ENCODE data around the gene USP8.
"Not testable (repeated sequence)": the region's sequence is repeated elsewhere in the genome, so short reads cannot be mapped to it uniquely, and the experiment has no call there.

The USP8 gene

DNA sequence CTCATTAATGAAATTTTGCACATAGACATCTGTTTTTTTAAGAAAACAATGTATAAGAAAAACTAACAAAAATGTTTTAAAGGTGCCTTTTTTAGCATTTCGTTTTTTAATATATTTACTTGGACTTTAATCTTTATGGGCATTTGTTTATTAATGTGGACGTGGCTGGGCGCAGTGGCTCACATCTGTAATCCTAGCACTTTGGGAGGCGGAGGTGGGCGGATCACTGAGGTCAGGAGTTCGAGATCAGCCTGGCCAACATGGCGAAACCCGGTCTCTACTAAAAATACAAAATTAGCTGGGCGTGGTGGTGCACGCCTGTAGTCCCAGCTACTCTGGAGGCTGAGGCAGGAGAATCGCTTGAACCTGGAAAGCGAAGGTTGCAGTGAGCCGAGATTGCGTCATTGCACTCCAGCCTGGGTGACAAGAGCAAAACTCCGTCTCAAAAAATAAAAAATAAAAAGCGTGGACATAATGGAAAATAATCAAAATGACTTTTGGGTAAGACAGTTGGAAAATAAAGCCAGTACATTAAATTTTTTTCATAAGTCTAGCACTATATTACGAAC, 1.6 kb downstream of the USP8 start:
- not testable (repeated sequence) for H3K9me3 Mint-ChIP-seq; H3K27ac Mint-ChIP-seq; ATAC-seq; DNase-seq (ENCODE audit: low spot score in 2 of 2)
- Mint-ChIP-seq H3K4me1 (peaks cover 32% of the 10 kb centered on the region), H3K36me3 (peaks cover 40% of the 10 kb centered on the region), H3K4me3 (peak overlapping the region; percentile 87)

DNA sequence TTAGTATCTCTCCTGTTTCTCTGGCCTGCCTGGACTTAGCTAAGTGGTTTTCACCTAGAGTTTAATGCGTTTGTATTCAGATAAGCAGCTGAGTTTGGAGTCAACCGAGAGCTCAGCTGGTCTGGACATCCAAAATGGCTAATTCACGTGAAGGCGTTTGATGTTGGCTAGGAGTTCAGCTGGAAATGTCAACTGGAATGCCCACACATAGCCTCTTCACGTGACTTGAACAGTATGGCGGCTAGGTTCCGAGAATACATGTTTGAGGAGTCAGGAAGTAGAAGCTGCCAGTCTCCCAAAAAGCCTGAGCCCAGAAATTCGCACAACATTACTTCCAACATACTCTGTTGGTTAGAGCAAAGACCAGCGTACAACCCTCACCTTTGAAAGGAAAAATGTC, 2.2 kb downstream of the USP8 start:
- peaks cover 32% of the 10 kb centered on the region for H3K4me1 Mint-ChIP-seq
- no peak overlapping the region for H3K4me3 Mint-ChIP-seq
- H3K36me3 Mint-ChIP-seq, result peaks cover 40% of the 10 kb centered on the region
- DNase-seq (ENCODE audit: low spot score in 2 of 2) (no peak), ATAC-seq (no peak)
- H3K9me3 Mint-ChIP-seq, result no peaks in the 10 kb centered on the region
- no peak overlapping the region for H3K27ac Mint-ChIP-seq

DNA sequence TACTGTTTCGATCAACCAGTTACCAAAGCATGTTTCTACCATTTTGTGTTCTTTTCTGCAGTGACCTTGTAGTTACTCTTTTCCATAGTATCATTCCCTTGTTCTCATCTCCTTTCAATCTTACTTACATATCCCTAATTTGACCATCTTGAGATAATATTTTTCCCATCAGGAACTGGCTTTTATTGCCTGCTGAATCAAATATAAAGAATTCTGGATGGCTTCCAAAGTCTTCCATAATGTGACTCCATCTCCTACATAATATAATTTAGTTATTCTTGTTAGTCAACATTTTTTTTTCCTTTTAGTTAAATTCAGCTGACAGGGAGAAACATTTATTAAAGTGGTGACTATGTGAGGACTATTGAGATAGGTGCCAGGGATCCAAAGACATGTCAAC, 7.0 kb downstream of the USP8 start:
- Mint-ChIP-seq H3K4me1 (peaks cover 42% of the 10 kb centered on the region), H3K27ac (no peak overlapping the region)

DNA sequence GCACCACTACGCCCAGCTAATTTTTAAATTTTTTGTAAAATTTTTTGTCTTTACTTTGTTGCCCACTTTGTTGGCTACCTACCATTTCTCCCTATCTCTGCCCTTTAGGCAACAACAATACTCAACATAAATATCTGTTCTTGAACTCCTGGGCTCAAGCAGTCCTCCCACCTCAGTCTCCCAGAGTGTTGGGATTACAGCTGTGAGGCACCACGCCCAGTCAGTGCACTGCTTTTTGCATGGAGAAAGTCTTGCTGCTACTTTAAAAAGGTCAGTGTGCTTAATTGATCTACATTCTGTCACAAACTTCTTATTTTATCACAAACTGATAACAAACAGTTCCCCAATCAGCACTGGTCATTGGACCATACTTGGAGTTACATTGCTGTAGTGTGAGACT, 8.0 kb downstream of the USP8 start:
- H3K4me1 Mint-ChIP-seq, result peaks cover 35% of the 10 kb centered on the region
- no peak overlapping the region for H3K27ac Mint-ChIP-seq
- DNase-seq (ENCODE audit: low spot score in 2 of 2) (no peak), ATAC-seq (no peak)
- peaks cover 54% of the 10 kb centered on the region for H3K36me3 Mint-ChIP-seq
- H3K4me3 Mint-ChIP-seq, result no peak overlapping the region
- no peaks in the 10 kb centered on the region for H3K9me3 Mint-ChIP-seq

More for the DNA sequence above, 7.0 kb downstream of the USP8 start:
- Mint-ChIP-seq H3K9me3 (no peaks in the 10 kb centered on the region), H3K36me3 (peaks cover 54% of the 10 kb centered on the region), H3K4me3 (no peak overlapping the region)
- DNase-seq (ENCODE audit: low spot score in 2 of 2), result no peak
- no peak for ATAC-seq

DNA sequence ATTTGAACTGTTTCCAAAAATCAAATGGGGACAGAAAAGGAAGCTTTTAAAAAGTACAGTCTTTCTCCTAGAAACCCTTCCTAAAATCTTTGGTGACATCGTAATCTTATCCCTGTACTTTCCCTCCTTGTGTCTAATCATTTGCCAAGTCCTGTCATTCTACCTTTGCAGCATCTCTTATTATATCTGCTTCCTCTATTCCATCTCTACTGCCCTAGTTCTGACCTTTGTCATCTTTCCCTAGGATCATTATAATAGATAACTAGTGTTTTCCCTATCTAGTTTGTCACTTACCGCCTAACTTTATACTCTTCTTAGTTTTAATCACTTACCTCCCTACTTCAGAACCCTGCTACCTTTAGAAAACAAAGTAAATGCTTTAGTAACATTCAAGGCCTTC, 11.6 kb downstream of the USP8 start:
- Mint-ChIP-seq H3K27ac (no peak overlapping the region), H3K9me3 (no peaks in the 10 kb centered on the region), H3K4me3 (no peak overlapping the region), H3K36me3 (peaks cover 74% of the 10 kb centered on the region), H3K4me1 (peaks cover 30% of the 10 kb centered on the region)
- ATAC-seq (no peak), DNase-seq (ENCODE audit: low spot score in 2 of 2) (no peak)

DNA sequence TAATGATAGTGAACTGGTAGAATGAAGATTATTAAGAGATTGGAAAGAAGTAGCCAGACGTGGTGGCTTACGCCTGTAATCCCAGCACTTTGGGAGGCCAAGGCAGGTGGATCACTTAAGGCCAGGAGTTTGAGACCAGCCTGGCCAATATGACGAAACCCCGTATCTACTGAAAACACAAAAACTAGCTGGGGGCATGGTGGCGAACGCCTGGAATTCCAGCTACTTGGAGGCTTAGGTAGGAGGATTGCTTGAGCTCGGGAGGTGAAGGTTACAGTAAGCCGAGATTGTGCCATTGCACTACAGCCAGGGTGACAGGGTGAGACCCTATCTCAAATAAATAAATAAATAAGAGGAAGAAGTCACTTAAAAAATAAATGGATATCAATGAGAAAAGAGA, 14.0 kb downstream of the USP8 start:
- Mint-ChIP-seq H3K36me3 (peaks cover 83% of the 10 kb centered on the region), H3K4me3 (no peak overlapping the region), H3K27ac (no peak overlapping the region), H3K9me3 (no peaks in the 10 kb centered on the region), H3K4me1 (peaks cover 19% of the 10 kb centered on the region)
- ATAC-seq (no peak), DNase-seq (ENCODE audit: low spot score in 2 of 2) (no peak)

DNA sequence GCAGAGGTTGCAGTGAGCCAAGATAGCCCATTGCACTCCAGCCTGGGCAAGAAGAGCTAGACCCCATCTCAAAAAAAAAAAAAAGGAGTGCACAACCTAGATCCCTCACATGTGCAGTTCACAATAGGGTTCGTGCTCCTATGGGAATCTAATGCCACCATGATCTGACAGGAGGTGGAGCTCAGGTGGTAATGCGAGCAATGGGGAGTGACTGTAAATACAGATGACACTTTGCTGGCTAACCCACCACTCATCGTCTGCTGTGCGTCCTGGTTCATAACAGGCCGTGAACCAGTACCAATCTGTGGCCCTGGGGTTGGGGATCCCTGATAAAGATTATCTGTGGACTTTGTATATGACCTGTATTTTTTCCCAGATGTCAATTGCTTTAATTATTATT, 16.7 kb downstream of the USP8 start:
- Mint-ChIP-seq H3K4me1 (peaks cover 14% of the 10 kb centered on the region), H3K9me3 (no peaks in the 10 kb centered on the region), H3K27ac (no peak overlapping the region), H3K36me3 (peaks cover 91% of the 10 kb centered on the region), H3K4me3 (no peak overlapping the region)
- DNase-seq (ENCODE audit: low spot score in 2 of 2) (no peak), ATAC-seq (no peak)

DNA sequence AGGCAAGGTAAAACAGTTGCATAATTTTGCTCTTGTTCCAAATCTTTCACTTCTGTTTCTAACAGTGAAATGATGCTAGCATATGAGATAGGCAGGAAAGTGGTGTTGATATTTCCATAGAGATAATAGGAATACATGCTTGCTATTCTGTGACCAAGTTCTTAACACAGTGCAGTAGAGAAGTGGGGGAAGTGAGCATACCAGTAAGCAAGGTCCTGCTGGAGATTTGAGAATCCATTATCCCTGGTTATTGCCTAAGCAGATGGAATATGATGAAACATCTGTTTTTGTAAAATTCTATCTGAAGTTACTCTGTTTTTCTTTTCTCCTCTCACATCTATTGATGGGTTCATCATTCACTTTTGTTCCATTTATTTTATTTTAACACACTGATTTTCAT, 28.7 kb downstream of the USP8 start:
- peaks cover 17% of the 10 kb centered on the region for H3K4me1 Mint-ChIP-seq
- ATAC-seq, result no peak
- no peak for DNase-seq (ENCODE audit: low spot score in 2 of 2)
- no peak overlapping the region for H3K4me3 Mint-ChIP-seq
- H3K27ac Mint-ChIP-seq, result no peak overlapping the region
- H3K9me3 Mint-ChIP-seq, result no peaks in the 10 kb centered on the region
- H3K36me3 Mint-ChIP-seq, result peaks cover 99% of the 10 kb centered on the region

DNA sequence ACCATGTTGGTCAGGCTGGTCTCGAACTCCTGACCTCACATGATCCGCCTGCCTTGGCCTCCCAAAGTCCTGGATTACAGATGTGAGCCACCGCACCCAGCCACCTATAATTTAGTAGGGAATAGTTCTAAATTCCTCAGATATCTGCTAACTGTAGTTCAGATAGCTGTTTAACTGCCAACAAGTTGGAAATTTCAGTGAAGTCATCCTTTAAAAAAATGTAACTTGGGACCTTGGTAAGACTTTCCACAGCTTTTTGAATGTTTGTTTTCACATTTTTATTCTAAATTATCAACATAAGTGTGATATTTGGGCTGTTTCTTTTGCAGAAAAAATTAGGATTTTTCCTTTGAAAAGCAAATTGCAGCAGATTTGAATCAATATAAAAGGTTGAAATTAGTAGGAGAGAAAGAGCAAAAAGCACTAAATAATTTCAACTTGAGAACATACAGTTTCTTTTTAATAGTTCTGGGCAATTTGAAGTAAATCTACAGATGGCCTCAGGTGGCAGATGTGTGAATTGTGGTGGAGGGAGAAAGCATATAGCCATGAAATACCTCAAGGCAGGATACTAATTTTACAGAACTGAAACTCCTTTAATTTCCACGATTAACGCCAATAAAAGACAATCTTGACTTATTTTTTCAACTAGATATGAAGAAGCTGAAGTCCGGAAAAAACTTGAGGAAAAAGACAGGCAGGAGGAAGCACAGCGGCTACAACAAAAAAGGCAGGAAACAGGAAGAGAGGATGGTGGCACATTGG, 34.3 kb downstream of the USP8 start:
- DNase-seq (ENCODE audit: low spot score in 2 of 2) (no peak), ATAC-seq (no peak)
- H3K36me3 Mint-ChIP-seq, result peaks cover 98% of the 10 kb centered on the region
- H3K27ac Mint-ChIP-seq, result peak overlapping the region; percentile 20
- H3K4me1 Mint-ChIP-seq, result peaks cover 21% of the 10 kb centered on the region
- H3K4me3 Mint-ChIP-seq, result no peak overlapping the region
- no peaks in the 10 kb centered on the region for H3K9me3 Mint-ChIP-seq

DNA sequence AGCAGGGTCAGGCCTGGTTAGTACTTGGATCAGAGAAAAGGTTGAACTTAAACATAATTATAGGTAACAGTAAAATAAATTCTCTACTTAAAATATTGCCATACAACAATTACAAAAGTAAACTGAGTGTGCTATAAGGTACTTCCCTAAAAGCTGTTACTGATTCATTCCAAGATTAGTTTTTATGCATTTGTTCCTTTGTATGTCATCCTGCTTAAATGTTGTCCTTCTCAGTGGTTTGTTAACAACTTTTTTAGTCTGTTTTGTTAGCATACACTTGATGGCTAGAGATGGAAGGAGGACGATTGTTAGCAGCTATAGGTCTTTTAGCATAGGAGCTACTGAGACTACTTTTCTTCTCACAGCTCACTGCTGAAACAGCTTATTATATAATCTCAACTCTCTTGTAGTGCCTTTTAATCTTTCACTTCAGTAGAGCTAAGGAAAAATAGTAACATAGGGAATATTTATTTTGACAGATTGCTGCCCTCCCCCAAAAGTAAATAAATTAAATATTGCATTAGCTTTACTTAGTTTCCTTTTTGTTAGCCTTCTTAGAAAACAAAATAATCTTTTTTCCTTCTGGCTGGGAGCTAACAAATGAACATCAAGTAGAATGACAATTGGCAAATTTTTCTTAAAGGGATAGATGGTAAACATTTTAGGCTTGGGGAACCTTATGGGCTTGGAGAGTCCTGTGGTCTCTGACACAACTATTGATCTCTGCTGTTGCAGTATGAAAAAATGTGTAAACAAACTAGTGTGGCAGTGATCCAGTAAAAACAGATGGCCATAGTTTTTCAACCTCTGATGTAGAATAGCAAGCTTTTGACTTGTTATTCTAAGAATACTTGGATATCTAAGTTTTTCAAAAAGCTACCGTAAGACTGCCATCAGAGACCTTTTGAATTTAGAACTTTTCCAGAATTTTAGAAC, 39.5 kb downstream of the USP8 start:
- Mint-ChIP-seq H3K4me3 (no peak overlapping the region), H3K9me3 (no peaks in the 10 kb centered on the region), H3K27ac (peak overlapping the region; percentile 78), H3K4me1 (peaks cover 7% of the 10 kb centered on the region), H3K36me3 (peaks cover 97% of the 10 kb centered on the region)
- ATAC-seq, result peak; percentile 85
- no peak for DNase-seq (ENCODE audit: low spot score in 2 of 2)

DNA sequence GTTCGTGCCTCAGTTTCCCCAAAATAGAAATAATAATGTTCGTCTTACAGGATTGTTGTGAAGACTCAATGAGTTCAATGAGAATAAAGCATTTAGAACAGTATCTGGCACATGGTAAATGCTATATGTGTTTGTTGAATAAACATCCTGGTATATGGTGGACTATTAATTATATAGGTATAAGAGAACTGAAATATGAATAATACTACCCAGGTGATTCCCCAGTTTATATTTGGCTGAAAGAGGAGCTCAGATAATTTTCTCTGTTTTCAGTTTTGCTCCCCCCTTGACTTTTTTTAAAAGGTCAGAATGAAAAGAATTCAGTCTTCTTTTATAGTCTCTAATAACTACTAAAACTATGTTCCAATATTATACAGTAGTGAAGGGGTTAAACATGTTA, 46.9 kb downstream of the USP8 start:
- Mint-ChIP-seq H3K4me3 (no peak overlapping the region), H3K27ac (no peak overlapping the region), H3K36me3 (peaks cover 91% of the 10 kb centered on the region), H3K4me1 (peaks cover 5% of the 10 kb centered on the region), H3K9me3 (no peaks in the 10 kb centered on the region)
- ATAC-seq, result no peak
- no peak for DNase-seq (ENCODE audit: low spot score in 2 of 2)

DNA sequence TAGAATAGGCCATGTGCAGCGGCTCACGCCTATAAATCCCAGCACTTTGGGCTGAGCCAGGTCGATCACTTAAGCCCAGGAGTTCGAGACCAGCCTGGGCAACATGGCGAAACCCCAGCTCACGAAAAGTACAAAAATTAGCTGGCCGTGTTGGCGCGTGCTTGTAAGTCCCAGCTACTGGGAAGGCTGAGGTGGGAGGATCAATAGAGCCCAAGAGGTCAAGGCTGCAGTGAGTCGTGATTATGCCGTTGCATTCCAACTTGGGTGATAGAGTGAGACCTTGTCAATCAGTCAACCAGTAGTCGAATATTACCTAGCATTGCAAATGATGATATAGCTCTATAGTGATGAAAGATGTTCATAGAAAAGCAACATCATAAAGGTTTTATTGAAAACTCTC, 51.9 kb downstream of the USP8 start:
- DNase-seq (ENCODE audit: low spot score in 2 of 2) (no peak), ATAC-seq (no peak)
- peaks cover 7% of the 10 kb centered on the region for H3K4me1 Mint-ChIP-seq
- H3K36me3 Mint-ChIP-seq, result peaks cover 91% of the 10 kb centered on the region
- H3K9me3 Mint-ChIP-seq, result no peaks in the 10 kb centered on the region
- H3K4me3 Mint-ChIP-seq, result no peak overlapping the region
- H3K27ac Mint-ChIP-seq, result no peak overlapping the region

DNA sequence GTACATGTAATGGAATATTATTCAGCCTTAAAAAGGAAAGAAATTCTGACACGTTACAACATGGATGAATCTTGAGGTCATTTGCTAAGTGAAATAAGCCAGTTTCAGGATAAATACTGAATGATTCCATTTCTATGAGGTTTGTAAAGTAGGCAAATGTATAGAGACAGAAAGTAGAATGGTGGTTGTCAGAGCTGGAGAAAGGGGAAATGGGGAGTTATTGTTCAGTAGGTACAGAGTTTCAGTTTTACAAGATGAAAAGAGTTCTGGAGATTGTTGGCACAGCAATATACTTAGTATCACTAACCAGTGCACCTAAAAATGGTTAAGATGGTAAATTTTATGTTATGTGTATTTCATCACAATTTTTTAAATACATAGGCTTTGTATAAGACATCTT, 60.6 kb downstream of the USP8 start:
- no peak for DNase-seq (ENCODE audit: low spot score in 2 of 2)
- Mint-ChIP-seq H3K4me1 (peaks cover 29% of the 10 kb centered on the region), H3K27ac (no peak overlapping the region), H3K9me3 (no peaks in the 10 kb centered on the region), H3K4me3 (no peak overlapping the region), H3K36me3 (peaks cover 100% of the 10 kb centered on the region)
- ATAC-seq, result no peak

DNA sequence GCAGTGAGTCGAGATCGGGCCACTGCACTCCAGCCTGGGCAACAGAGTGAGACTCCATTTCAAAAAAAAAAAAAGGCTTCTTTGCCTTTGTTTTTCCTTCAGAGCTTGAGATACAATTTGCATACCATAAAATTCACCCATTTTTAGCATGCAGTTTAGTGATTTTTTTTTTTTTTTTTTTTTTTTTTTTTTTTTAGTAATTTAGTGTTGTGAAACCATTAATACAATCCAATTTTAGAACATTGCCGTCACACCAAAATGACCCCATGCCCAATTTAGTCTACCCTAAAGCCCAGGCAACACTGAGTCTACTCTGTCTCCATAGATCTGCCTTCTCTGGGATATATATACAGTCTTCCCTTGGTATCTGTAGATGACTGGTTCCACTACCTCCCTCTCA, 61.2 kb downstream of the USP8 start:
- Mint-ChIP-seq H3K9me3 (no peaks in the 10 kb centered on the region), H3K36me3 (peaks cover 100% of the 10 kb centered on the region)

DNA sequence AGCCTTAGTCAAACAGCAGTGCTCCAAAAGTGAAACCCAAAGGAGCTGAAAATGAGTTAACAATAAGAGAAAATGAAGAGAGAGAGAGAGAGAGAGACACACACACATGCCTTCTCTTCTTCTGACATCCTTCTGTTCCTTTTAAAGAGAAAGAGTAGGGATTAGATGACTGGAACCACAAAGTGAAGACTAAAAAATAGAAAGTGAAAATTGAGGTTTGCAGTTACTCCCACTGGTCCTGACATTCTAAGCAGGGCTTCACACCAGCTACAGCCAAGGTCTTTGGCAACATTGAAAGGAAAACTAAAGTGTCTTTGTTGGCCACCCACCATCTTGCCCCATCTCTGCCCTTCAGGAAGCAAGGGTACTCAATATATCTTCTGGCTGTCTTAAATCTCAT, 63.1 kb downstream of the USP8 start:
- peaks cover 100% of the 10 kb centered on the region for H3K36me3 Mint-ChIP-seq
- DNase-seq (ENCODE audit: low spot score in 2 of 2) (no peak), ATAC-seq (peak; percentile 81)
- H3K27ac Mint-ChIP-seq, result no peak overlapping the region
- no peaks in the 10 kb centered on the region for H3K9me3 Mint-ChIP-seq
- H3K4me3 Mint-ChIP-seq, result no peak overlapping the region
- H3K4me1 Mint-ChIP-seq, result peaks cover 16% of the 10 kb centered on the region

More for the DNA sequence above, 61.2 kb downstream of the USP8 start:
- no peak overlapping the region for H3K27ac Mint-ChIP-seq
- DNase-seq (ENCODE audit: low spot score in 2 of 2), result no peak
- peaks cover 28% of the 10 kb centered on the region for H3K4me1 Mint-ChIP-seq
- ATAC-seq, result no peak
- no peak overlapping the region for H3K4me3 Mint-ChIP-seq

Measured in stimulated activated effector memory CD8-positive, alpha-beta T cell treated with anti-CD3 and anti-CD28 coated beads, Interleukin-12 subunit alpha, Interleukin-12 subunit beta, amount 100 ng/mL, for 72 hours (primary cell).